Mesenchymal stem cell (in vitro differentiated cells and primary cell): ENCODE data around the gene CEBPB.

Experiments used
- DNase-seq: peaks from one replicate; pipeline ENCODE4 v3.0.0-alpha.2; 2013
- H2AFZ ChIP-seq: one replicate; pipeline ENCODE4 v1.6.1; 2013; ENCODE audit warnings: low read depth, mild to moderate bottlenecking, control low read depth, inconsistent platforms, low read length, moderate library complexity
- H2AK5ac ChIP-seq: 2 replicates; pipeline ENCODE4 v1.6.1; 2013; ENCODE audit warnings: low read length, moderate library complexity, mild to moderate bottlenecking, inconsistent platforms; ENCODE audit not compliant: severe bottlenecking
- H2BK120ac ChIP-seq: one replicate; pipeline ENCODE4 v1.6.1; 2013; ENCODE audit warnings: low read depth, mild to moderate bottlenecking, inconsistent platforms, low read length, moderate library complexity
- H2BK12ac ChIP-seq, 2 experiments: one replicate each; pipeline ENCODE4 v1.6.1; 2013; ENCODE audit warnings: inconsistent platforms in 2 of 2, low read length in 2 of 2, mild to moderate bottlenecking in 2 of 2, moderate library complexity in 2 of 2, control low read depth in 1 of 2
- H2BK15ac ChIP-seq: one replicate; pipeline ENCODE4 v1.6.1; 2013; ENCODE audit warnings: mild to moderate bottlenecking, low read depth, inconsistent platforms; ENCODE audit not compliant: poor library complexity, severe bottlenecking
- H2BK5ac ChIP-seq: 2 replicates; pipeline ENCODE4 v1.6.1; 2013; ENCODE audit warnings: low read depth, mild to moderate bottlenecking, low read length, control low read depth, inconsistent platforms; ENCODE audit not compliant: poor library complexity, severe bottlenecking
- H3K14ac ChIP-seq, 2 experiments: one replicate each; pipeline ENCODE4 v1.6.1; 2013; ENCODE audit warnings: inconsistent platforms in 2 of 2, low read length in 2 of 2, control low read depth in 1 of 2, mild to moderate bottlenecking in 1 of 2, moderate library complexity in 1 of 2
- H3K18ac ChIP-seq, 2 experiments: one replicate each; pipeline ENCODE4 v1.6.1; 2013; ENCODE audit warnings: inconsistent platforms in 2 of 2, low read length in 2 of 2, control low read depth in 1 of 2, low read depth in 1 of 2, mild to moderate bottlenecking in 1 of 2
- H3K23ac ChIP-seq, 2 experiments: one replicate each; pipeline ENCODE4 v1.6.1; 2013; ENCODE audit warnings: inconsistent platforms in 2 of 2, low read length in 2 of 2, mild to moderate bottlenecking in 2 of 2, moderate library complexity in 2 of 2, control low read depth in 1 of 2
- H3K27ac ChIP-seq: 2 replicates; pipeline ENCODE4 v1.5.1; 2013; ENCODE audit warnings: mild to moderate bottlenecking, moderate library complexity, low read length, control low read depth, inconsistent platforms; ENCODE audit not compliant: poor library complexity, severe bottlenecking
- H3K27me3 ChIP-seq, 2 experiments: 2 replicates each; pipeline versions ENCODE4 v1.6.1 to v1.7.0; 2013; ENCODE audit warnings: low read length in 2 of 2, mild to moderate bottlenecking in 2 of 2, moderate library complexity in 2 of 2, control low read depth in 1 of 2, inconsistent platforms in 1 of 2; ENCODE audit not compliant: control insufficient read depth in 1 of 2, insufficient read depth in 1 of 2
- H3K36me3 ChIP-seq, 2 experiments: 2 replicates each; pipeline versions ENCODE4 v1.6.1 to v1.7.0; 2013; ENCODE audit warnings: low read length in 2 of 2, control low read depth in 1 of 2, inconsistent platforms in 1 of 2, low read depth in 1 of 2, mild to moderate bottlenecking in 1 of 2; ENCODE audit not compliant: insufficient read depth in 2 of 2, control insufficient read depth in 1 of 2
- H3K4ac ChIP-seq, 2 experiments: one replicate each; pipeline ENCODE4 v1.6.1; 2013; ENCODE audit warnings: inconsistent platforms in 2 of 2, low read length in 2 of 2, mild to moderate bottlenecking in 2 of 2, moderate library complexity in 2 of 2, control low read depth in 1 of 2, low read depth in 1 of 2
- H3K4me1 ChIP-seq: 2 replicates; pipeline ENCODE4 v1.6.1; 2013; ENCODE audit warnings: low read depth, low read length, control low read depth; ENCODE audit not compliant: control insufficient read depth, insufficient read depth
- H3K4me2 ChIP-seq: 2 replicates; pipeline ENCODE4 v1.6.1; 2013; ENCODE audit warnings: low read length, mild to moderate bottlenecking, inconsistent platforms; ENCODE audit not compliant: poor library complexity, severe bottlenecking
- H3K4me3 ChIP-seq, 2 experiments: 2 replicates each; pipeline versions ENCODE4 v1.5.1 to v1.7.0; 2013; ENCODE audit warnings: low read length in 2 of 2, mild to moderate bottlenecking in 2 of 2, control low read depth in 1 of 2, low read depth in 1 of 2; ENCODE audit not compliant: insufficient read depth in 1 of 2
- H3K79me1 ChIP-seq: replicated peaks from 2 replicates; pipeline ENCODE4 v1.6.1; 2013; ENCODE audit warnings: mild to moderate bottlenecking, control low read depth, low read length, inconsistent platforms; ENCODE audit not compliant: poor library complexity, severe bottlenecking
- H3K9ac ChIP-seq: 2 replicates; pipeline ENCODE4 v1.7.0; 2013; ENCODE audit warnings: mild to moderate bottlenecking, low read length, moderate library complexity
- H3K9me3 ChIP-seq: 2 replicates; pipeline ENCODE4 v1.7.0; 2013; ENCODE audit warnings: mild to moderate bottlenecking, low read length; ENCODE audit not compliant: control insufficient read depth
- H4K8ac ChIP-seq: one replicate; pipeline ENCODE4 v1.6.1; 2013; ENCODE audit warnings: inconsistent platforms, mild to moderate bottlenecking, low read length, moderate library complexity
- H4K91ac ChIP-seq: one replicate; pipeline ENCODE4 v1.6.1; 2013; ENCODE audit warnings: mild to moderate bottlenecking, low read length, inconsistent platforms
- WGBS: methylation state at CpG from one replicate; pipeline ENCODE4 v1.1.7; 2013; ENCODE audit warnings: mixed read lengths; 5-methylcytosine and 5-hydroxymethylcytosine counted together

The CEBPB gene

GRCh38 chr20:50202677-50203076 lies 12.0 kb downstream of the CEBPB start:
- 97% methylated on average over 4 of the region's 5 CpGs for WGBS
- Histone ChIP-seq H3K18ac (no peak overlapping the region), H4K8ac (no peak overlapping the region), H3K36me3 (peaks cover 0 to 14% of the 10 kb centered on the region in 2 experiments), H2BK15ac (no peak overlapping the region), H3K4me1 (peaks cover 2% of the 10 kb centered on the region), H3K4me2 (no peak overlapping the region), H2BK5ac (no peak overlapping the region), H3K9ac (no peak overlapping the region), H3K27ac (no peak overlapping the region), H2AK5ac (no peak overlapping the region), H3K23ac (no peak overlapping the region), H4K91ac (no peak overlapping the region), H2BK120ac (no peak overlapping the region), H3K79me1 (no peaks in the 10 kb centered on the region), H2BK12ac (peak overlapping the region in 1 of 2 experiments; percentile 31), H3K9me3 (peaks cover 23% of the 10 kb centered on the region), H3K27me3 (no peaks in the 10 kb centered on the region), H3K14ac (no peak overlapping the region), H3K4ac (no peak overlapping the region), H3K4me3 (no peak overlapping the region), H2AFZ (no peak overlapping the region)
- peak; percentile 73 for DNase-seq

- Histone ChIP-seq H4K8ac (no peak overlapping the region), H2BK12ac (no peak overlapping the region), H4K91ac (no peak overlapping the region), H3K23ac (no peak overlapping the region), H3K4ac (no peak overlapping the region), H3K4me2 (no peak overlapping the region), H3K18ac (no peak overlapping the region), H2BK5ac (no peak overlapping the region), H2BK15ac (no peak overlapping the region), H3K27ac (no peak overlapping the region), H3K9ac (no peak overlapping the region), H2AK5ac (no peak overlapping the region), H2AFZ (no peak overlapping the region), H3K4me1 (peaks cover 2% of the 10 kb centered on the region), H3K4me3 (no peak overlapping the region), H3K9me3 (peaks cover 19% of the 10 kb centered on the region), H3K27me3 (no peaks in the 10 kb centered on the region), H3K14ac (no peak overlapping the region), H3K36me3 (peaks cover 0 to 7% of the 10 kb centered on the region in 2 experiments), H2BK120ac (no peak overlapping the region), H3K79me1 (no peaks in the 10 kb centered on the region)
- WGBS, result 89% methylated on average over 5 of the region's 5 CpGs
- no peak for DNase-seq
Measured at GRCh38 chr20:50203951-50204937, 13.6 kb downstream of the CEBPB start.

GRCh38 chr20:50207026-50207425 lies 16.4 kb downstream of the CEBPB start:
- no peak overlapping the region for H3K4me2 ChIP-seq

GRCh38 chr20:50208085-50208491 lies 17.5 kb downstream of the CEBPB start:
- Histone ChIP-seq H3K23ac (no peak overlapping the region), H3K18ac (no peak overlapping the region), H3K79me1 (no peaks in the 10 kb centered on the region), H2AK5ac (no peak overlapping the region), H3K4me2 (no peak overlapping the region), H3K4ac (no peak overlapping the region), H3K9me3 (peaks cover 11% of the 10 kb centered on the region), H2BK120ac (no peak overlapping the region), H4K8ac (no peak overlapping the region), H2BK5ac (no peak overlapping the region), H3K27ac (no peak overlapping the region), H3K4me3 (no peak overlapping the region), H3K14ac (no peak overlapping the region), H3K9ac (no peak overlapping the region), H2AFZ (no peak overlapping the region), H3K27me3 (no peaks in the 10 kb centered on the region), H2BK15ac (no peak overlapping the region), H3K4me1 (no peaks in the 10 kb centered on the region), H4K91ac (peak overlapping the region; percentile 1), H2BK12ac (no peak overlapping the region), H3K36me3 (peaks cover 0 to 5% of the 10 kb centered on the region in 2 experiments)
- no peak for DNase-seq
- 94% methylated on average over 7 of the region's 7 CpGs for WGBS

More at GRCh38 chr20:50207026-50207425, 16.4 kb downstream of the CEBPB start:
- peaks cover 0 to 5% of the 10 kb centered on the region in 2 experiments for H3K36me3 ChIP-seq
- H3K27me3 ChIP-seq, result no peaks in the 10 kb centered on the region
- no peak overlapping the region for H2BK12ac ChIP-seq
- no peak overlapping the region for H3K27ac ChIP-seq
- H3K18ac ChIP-seq, result no peak overlapping the region
- H3K14ac ChIP-seq, result no peak overlapping the region
- no peak overlapping the region for H3K4ac ChIP-seq
- no peak overlapping the region for H3K23ac ChIP-seq
- peaks cover 15% of the 10 kb centered on the region for H3K9me3 ChIP-seq
- H4K91ac ChIP-seq, result no peak overlapping the region
- no peak overlapping the region for H2BK15ac ChIP-seq
- H2BK5ac ChIP-seq, result no peak overlapping the region
- WGBS, result 44% methylated on average over 1 of the region's 1 CpG
- no peak for DNase-seq
- no peak overlapping the region for H4K8ac ChIP-seq
- H2BK120ac ChIP-seq, result no peak overlapping the region
- H3K4me3 ChIP-seq, result no peak overlapping the region
- H3K9ac ChIP-seq, result no peak overlapping the region
- no peaks in the 10 kb centered on the region for H3K4me1 ChIP-seq
- H2AFZ ChIP-seq, result no peak overlapping the region
- H3K79me1 ChIP-seq, result no peaks in the 10 kb centered on the region
- no peak overlapping the region for H2AK5ac ChIP-seq
